ENCODE results near the gene LSAMP.
"Not testable (repeated sequence)": the region's sequence is repeated elsewhere in the genome, so short reads cannot be mapped to it uniquely, and the experiment has no call there.

Gene LSAMP

DNA sequence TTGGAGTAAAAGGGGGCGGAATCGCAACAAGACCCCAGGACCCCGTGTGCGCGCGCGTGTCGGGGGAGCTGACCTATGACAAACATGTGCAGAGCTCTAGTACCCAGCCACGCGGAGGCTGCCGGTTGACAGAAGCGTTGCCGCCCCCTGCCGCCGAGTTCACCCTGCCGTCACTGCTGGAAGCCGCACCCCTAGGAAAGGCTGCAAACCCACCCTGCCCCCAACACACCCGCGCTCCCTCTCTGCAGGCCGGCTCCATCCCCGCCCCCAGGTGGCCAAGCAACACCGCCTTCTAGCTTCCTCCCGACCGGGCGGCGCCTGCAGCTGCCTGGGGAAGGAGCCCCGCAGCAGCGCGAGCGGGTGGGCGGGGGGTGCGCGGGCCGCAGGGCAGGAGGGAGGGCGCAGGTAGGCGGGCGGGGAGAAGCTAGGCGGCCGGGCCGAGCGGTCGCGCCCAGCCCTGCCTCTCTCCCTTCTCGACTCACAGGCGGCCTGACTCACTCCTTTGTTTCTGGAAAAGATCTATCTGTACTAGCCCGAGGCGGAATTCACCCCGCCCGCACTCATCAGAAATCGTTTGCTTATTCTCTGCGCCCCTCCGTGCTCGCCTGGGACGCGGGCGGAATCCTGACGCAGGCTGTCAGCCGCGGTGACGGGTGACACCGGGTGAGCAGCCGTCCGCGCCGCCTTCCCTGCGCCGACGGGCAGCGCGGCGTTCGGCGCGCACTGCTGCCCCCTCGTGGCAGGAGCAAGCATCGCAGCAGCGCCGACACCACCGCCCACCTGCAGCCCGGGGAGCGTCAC lies 661.1 kb downstream of the LSAMP start:
- DNase-seq, result peak; percentile 95

DNA sequence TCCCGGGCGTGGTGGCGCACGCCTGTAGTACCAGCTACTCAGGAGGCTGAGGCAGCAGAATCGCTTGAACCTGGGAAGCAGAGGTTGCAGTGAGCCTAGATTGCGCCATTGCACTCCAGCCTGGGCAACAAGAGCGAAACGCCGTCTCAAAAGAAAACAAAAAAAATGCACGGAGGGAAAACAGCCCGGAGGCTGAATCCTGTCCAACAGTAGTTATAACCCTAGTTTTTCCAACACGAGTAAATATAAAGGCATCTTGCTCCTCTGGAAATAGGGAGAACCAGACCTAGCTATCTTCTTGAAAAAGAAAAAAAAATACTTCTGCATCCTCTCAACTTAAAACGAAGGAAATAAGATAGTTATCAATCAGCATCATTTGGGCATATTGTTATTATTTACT lies 661.9 kb downstream of the LSAMP start:
- DNase-seq, result not testable (repeated sequence)

DNA sequence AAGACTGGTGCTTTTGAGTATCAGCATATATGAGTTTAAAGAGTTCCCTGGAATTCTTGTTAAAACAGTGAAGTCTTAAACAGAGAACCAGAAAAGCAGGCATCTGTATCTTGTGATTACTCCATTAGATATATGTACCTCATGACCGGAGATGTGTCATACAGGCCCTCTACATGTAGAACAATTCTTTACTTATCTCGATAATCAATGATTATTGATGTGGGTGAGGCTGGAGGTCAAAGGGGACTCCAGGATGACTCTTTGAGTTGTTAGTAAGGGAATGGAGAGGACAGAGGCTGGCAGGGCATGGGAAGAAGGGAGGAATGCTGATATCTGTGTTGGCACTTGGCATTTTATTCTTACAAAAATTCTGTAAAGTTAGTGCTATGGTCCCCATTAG lies 666.3 kb downstream of the LSAMP start:
- no peak for DNase-seq

DNA sequence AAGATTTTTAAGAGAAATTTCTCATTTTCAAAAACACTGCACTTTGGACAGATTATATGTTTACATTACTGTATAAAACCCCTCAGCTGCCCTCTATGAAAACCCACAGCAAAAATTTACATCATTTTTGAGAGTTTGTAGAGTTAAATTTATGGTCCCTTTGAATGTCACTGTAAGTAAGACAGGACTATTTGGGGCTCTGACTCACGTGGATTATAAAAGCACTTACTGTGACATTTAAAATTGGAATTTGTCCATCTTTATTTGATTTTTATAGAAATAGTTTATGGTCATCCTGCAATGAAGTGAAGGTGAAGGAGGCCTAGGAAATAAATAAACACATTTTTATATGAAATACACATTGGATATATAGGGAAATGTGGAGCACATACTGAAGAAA lies 672.3 kb downstream of the LSAMP start:
- DNase-seq, result no peak

DNA sequence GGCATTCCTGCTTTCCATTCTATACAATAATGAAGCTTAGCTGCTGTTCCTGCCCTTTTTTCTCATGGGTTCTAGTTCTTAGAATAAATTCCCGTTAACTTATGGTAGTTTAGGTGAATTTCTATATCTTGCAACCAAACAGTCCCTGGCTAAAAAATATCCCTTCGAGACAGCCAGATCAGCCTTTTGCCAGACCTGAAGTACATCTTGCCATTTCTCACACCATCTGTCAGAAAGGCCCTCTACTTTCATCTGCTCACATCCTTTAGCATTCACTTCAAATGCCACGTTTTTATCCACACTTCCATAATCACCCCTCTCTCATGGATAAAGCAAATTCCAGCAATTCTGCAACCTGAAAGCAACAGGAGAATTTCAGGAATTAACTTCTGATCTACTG lies 676.6 kb downstream of the LSAMP start:
- no peak for DNase-seq

DNA sequence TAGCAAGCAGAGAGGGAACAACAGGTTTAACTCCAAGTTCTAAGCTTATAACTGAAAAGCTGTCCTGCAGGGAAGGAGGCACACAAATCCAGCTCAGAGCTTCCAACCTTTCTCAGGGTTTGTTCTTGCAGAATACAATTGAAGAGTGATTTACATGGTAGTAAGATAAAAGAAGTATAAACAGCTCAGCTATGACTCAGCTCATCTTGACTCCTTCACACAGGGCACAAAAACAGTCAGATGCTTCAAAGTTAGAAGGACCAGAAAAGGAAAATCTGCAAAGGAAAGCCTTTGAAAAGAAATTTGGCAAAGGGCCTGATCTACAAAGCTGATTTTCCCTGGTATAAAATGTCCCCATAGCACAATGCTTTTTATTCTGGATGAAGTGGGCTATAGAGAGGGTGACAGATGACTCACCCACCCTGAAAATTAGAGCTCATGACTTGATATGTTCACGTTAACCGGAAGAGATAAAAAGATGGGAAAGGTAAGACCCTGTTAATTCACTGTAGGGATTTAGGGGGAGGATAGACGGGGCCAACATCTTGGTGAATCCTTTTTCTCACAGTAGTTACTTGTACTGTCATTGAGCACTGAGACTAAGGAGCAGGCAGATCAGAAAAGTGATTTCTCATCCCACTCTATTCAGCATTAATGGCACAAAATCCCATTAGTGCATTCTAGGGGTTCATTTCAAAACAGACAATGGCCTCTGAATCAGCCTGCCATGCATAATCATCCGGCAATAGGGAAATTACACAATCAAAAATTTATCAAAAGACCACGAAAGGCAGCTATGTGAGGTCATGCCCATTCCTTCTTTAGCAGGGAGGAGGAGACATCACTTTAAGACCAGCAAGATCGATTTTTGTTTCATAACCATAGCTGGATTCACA lies 678.5 kb downstream of the LSAMP start:
- no peak for DNase-seq

DNA sequence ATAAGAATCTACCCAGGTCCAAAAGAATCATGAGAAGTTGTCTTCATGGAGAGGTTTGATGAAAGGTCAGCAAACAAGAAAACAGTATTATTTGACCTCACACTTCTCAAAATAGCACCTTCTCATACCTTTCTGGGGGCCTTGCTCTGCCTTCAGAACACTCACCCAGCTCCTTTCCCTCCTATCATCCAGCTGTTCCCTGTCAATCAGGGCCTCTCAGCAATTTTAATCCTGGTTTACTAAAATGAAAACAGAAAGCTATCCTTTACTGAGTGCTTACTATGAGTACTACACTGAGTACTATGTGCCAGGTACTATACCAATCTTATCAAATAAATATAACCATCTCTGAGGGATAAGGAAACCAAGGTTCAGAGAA lies 683.4 kb downstream of the LSAMP start:
- no peak for DNase-seq

DNA sequence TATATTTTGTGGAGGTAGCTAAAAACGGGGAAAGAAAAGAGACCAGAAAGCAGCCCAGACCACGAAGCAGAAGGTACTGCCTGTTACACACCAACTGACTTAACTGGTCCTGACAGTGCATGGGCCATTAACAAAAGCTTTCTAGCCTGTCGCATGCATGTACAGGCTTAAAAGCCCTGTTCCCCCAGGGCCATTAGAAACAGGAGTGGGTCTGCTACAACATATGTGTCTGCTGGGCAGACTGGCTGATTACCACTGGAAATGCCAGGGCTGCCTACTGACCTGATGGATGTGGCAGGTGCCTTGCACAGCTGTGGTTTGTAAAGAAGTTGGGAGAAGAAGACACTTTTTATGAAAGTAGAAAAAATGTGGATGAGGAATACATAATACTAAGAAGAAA lies 684.6 kb downstream of the LSAMP start:
- no peak for DNase-seq

DNA sequence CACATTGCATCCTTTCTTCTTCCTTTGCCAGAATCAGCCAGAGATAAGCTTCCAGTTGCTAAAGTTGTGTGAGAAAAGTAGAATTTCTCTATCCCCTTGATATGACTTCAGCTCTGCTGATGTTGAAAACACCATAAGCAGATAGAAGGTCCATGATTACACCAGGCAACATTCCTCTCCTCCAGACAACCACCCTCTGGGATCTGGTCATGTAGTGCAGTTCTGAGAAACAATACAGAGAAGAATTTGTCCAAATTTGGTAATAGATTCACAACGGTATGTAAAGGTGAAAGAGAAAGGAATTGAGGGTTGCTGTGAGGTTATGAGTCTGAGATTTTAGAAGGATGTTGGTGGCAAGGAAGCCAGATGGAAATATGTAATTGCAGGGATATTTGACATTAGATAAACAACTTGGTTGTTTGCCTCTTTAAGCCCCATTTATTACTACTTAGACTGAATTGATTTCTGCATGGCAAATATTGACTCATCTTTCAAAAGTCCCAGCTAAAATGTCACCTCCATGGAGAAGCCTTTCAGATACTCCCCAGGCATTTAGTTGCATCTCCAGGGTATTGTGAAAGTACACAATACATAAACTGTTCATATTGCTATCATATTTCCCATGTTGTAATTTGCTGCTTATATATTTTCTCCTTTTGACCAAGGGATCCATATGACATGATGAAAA lies 687.1 kb downstream of the LSAMP start:
- DNase-seq, result no peak

DNA sequence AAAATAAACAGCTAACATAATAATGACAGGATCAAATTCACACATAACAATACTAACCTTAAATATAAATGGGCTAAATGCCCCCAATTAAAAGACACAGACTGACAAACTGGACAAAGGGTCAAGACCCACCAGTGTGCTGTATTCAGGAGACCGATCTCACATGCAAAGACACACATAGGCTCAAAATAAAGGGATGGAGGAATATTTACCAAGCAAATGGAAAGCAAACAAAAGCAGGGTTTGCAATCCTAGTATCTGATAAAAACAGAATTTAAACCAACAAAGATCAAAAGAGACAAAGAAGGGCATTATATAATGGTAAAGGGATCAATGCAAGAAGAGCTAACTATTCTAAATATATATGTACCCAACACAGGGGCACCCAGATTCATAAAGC lies 692.3 kb downstream of the LSAMP start:
- DNase-seq, result not testable (repeated sequence)

Data from hematopoietic multipotent progenitor cell treated with erythropoietin and hydrocortisone succinate and interleukin-3 and kit ligand, for 6 days (in vitro differentiated cells).